Hippocampal formation (tissue), 2 donors: Measurements from ENCODE around the gene UBA6.

ENCODE experiments used
- DNase-seq, 2 donors: peaks; one replicate each; lab custom pipeline; 2025; lab: John Stamatoyannopoulos, UW

UBA6 gene

GRCh38 chr4:67576059-67576466 is 124.9 kb downstream of the UBA6 start:
- DNase-seq, result no peak

- no peak for DNase-seq
Measured at GRCh38 chr4:67575232-67576058, 125.5 kb downstream of the UBA6 start.

- DNase-seq, result no peak
Measured at GRCh38 chr4:67573193-67573592, 127.8 kb downstream of the UBA6 start.

- DNase-seq, result no peak
Measured at GRCh38 chr4:67571975-67572374, 129.0 kb downstream of the UBA6 start.

- DNase-seq, result no peak
Measured at GRCh38 chr4:67570537-67570936, 130.4 kb downstream of the UBA6 start.

GRCh38 chr4:67568820-67569219 is 132.1 kb downstream of the UBA6 start:
- DNase-seq, result no peak

- DNase-seq, result no peak
Measured at GRCh38 chr4:67566335-67566734, 134.6 kb downstream of the UBA6 start.

GRCh38 chr4:67565284-67565683 is 135.7 kb downstream of the UBA6 start:
- no peak for DNase-seq
